Measurements from ENCODE around the gene MTHFD1L.
"Not testable (repeated sequence)": the region's sequence is repeated elsewhere in the genome, so short reads cannot be mapped to it uniquely, and the experiment has no call there.

Gene MTHFD1L

GRCh38 chr6:151121900-151122299 lies 256.4 kb downstream of the MTHFD1L start:
- in situ Hi-C loops (cut with MboI; ENCODE audit: low sequenced_read_pairs, unreplicated experiment), result no loop called here
- DNase-seq (ENCODE audit: low spot score), result no peak
- no peak for TF ChIP-seq CTCF (IDR thresholded peaks at IDR 0.05; ENCODE audit: borderline replicate concordance, control extremely low read depth, extremely low read depth, insufficient read depth, missing control alignments)

GRCh38 chr6:151123641-151124040 lies 258.1 kb downstream of the MTHFD1L start:
- in situ Hi-C loops (cut with MboI; ENCODE audit: low sequenced_read_pairs, unreplicated experiment); DNase-seq (ENCODE audit: low spot score): not testable (repeated sequence)

GRCh38 chr6:151125242-151125641 lies 259.7 kb downstream of the MTHFD1L start:
- DNase-seq (ENCODE audit: low spot score); in situ Hi-C loops (cut with MboI; ENCODE audit: low sequenced_read_pairs, unreplicated experiment): not testable (repeated sequence)

GRCh38 chr6:151125651-151126416 lies 260.3 kb downstream of the MTHFD1L start:
- DNase-seq (ENCODE audit: low spot score); in situ Hi-C loops (cut with MboI; ENCODE audit: low sequenced_read_pairs, unreplicated experiment): not testable (repeated sequence)

GRCh38 chr6:151126417-151126724 lies 260.9 kb downstream of the MTHFD1L start:
- in situ Hi-C loops (cut with MboI; ENCODE audit: low sequenced_read_pairs, unreplicated experiment); DNase-seq (ENCODE audit: low spot score): not testable (repeated sequence)

- DNase-seq (ENCODE audit: low spot score); in situ Hi-C loops (cut with MboI; ENCODE audit: low sequenced_read_pairs, unreplicated experiment): not testable (repeated sequence)
Measured at GRCh38 chr6:151127133-151127798, 261.8 kb downstream of the MTHFD1L start.

GRCh38 chr6:151128763-151129370 lies 263.4 kb downstream of the MTHFD1L start:
- no peak for DNase-seq (ENCODE audit: low spot score)
- TF ChIP-seq CTCF (IDR thresholded peaks at IDR 0.05; ENCODE audit: borderline replicate concordance, control extremely low read depth, extremely low read depth, insufficient read depth, missing control alignments), result no peak
- in situ Hi-C loops (cut with MboI; ENCODE audit: low sequenced_read_pairs, unreplicated experiment), result no loop called here

- TF ChIP-seq CTCF (IDR thresholded peaks at IDR 0.05; ENCODE audit: borderline replicate concordance, control extremely low read depth, extremely low read depth, insufficient read depth, missing control alignments), result no peak
- no peak for DNase-seq (ENCODE audit: low spot score)
- in situ Hi-C loops (cut with MboI; ENCODE audit: low sequenced_read_pairs, unreplicated experiment), result no loop called here
Measured at GRCh38 chr6:151130329-151130728, 264.8 kb downstream of the MTHFD1L start.

- DNase-seq (ENCODE audit: low spot score), result no peak
- in situ Hi-C loops (cut with MboI; ENCODE audit: low sequenced_read_pairs, unreplicated experiment), result no loop called here
- no peak for TF ChIP-seq CTCF (IDR thresholded peaks at IDR 0.05; ENCODE audit: borderline replicate concordance, control extremely low read depth, extremely low read depth, insufficient read depth, missing control alignments)
Measured at GRCh38 chr6:151131324-151132007, 266.0 kb downstream of the MTHFD1L start.

Measured in GM13976 (cell line).